ENCODE results near the gene GGN.
A peak's percentile ranks its signal among the peaks of the same experiment; 100 is the strongest.

The GGN gene

GRCh38 chr19:38386971-38387549, 774 bp downstream of the GGN start:
- H3K36me3 Mint-ChIP-seq: peaks cover 22% of the 10 kb centered on the region
- peaks cover 20% of the 10 kb centered on the region for H3K27me3 Mint-ChIP-seq
- DNase-seq (ENCODE audit: low spot score in 2 of 2): peak in 1 of 2 donors; percentile 38
- H3K4me3 Mint-ChIP-seq: peak overlapping the region; percentile 92
- peak; percentile 17 for ATAC-seq (ENCODE audit: low read depth)
- peaks cover 16% of the 10 kb centered on the region for H3K4me1 Mint-ChIP-seq
- no peaks in the 10 kb centered on the region for H3K9me3 Mint-ChIP-seq
- H3K27ac Mint-ChIP-seq: peak overlapping the region; percentile 13

- no peak for ATAC-seq (ENCODE audit: low read depth)
- Mint-ChIP-seq H3K4me3 (peak overlapping the region; percentile 55), H3K36me3 (peaks cover 28% of the 10 kb centered on the region)
Measured at GRCh38 chr19:38386300-38386970, 1.4 kb downstream of the GGN start.

GRCh38 chr19:38385804-38386257, 2.0 kb downstream of the GGN start:
- H3K36me3 Mint-ChIP-seq: peaks cover 33% of the 10 kb centered on the region
- H3K27ac Mint-ChIP-seq: no peak overlapping the region
- H3K9me3 Mint-ChIP-seq: no peaks in the 10 kb centered on the region
- H3K4me3 Mint-ChIP-seq: peak overlapping the region; percentile 55
- ATAC-seq (ENCODE audit: low read depth): peak; percentile 16
- DNase-seq (ENCODE audit: low spot score in 2 of 2): no peak
- H3K27me3 Mint-ChIP-seq: peaks cover 20% of the 10 kb centered on the region
- H3K4me1 Mint-ChIP-seq: peaks cover 16% of the 10 kb centered on the region

More at GRCh38 chr19:38386300-38386970, 1.4 kb downstream of the GGN start:
- Mint-ChIP-seq H3K9me3 (no peaks in the 10 kb centered on the region), H3K27ac (no peak overlapping the region), H3K4me1 (peaks cover 16% of the 10 kb centered on the region), H3K27me3 (peaks cover 20% of the 10 kb centered on the region)
- no peak for DNase-seq (ENCODE audit: low spot score in 2 of 2)

- Mint-ChIP-seq H3K36me3 (peaks cover 36% of the 10 kb centered on the region), H3K4me3 (peak overlapping the region; percentile 15), H3K27me3 (peaks cover 20% of the 10 kb centered on the region), H3K27ac (no peak overlapping the region), H3K9me3 (no peaks in the 10 kb centered on the region), H3K4me1 (peaks cover 16% of the 10 kb centered on the region)
- DNase-seq (ENCODE audit: low spot score in 2 of 2) (no peak), ATAC-seq (ENCODE audit: low read depth) (no peak)
Measured at GRCh38 chr19:38385057-38385803, 2.6 kb downstream of the GGN start.

GRCh38 chr19:38384209-38385027, 3.4 kb downstream of the GGN start:
- H3K27ac Mint-ChIP-seq: no peak overlapping the region
- no peaks in the 10 kb centered on the region for H3K9me3 Mint-ChIP-seq
- ATAC-seq (ENCODE audit: low read depth) (no peak), DNase-seq (ENCODE audit: low spot score in 2 of 2) (no peak)
- peaks cover 16% of the 10 kb centered on the region for H3K27me3 Mint-ChIP-seq
- H3K4me1 Mint-ChIP-seq: peaks cover 12% of the 10 kb centered on the region
- peaks cover 41% of the 10 kb centered on the region for H3K36me3 Mint-ChIP-seq
- no peak overlapping the region for H3K4me3 Mint-ChIP-seq

- Mint-ChIP-seq H3K36me3 (peaks cover 47% of the 10 kb centered on the region), H3K9me3 (no peaks in the 10 kb centered on the region), H3K27me3 (peaks cover 16% of the 10 kb centered on the region), H3K4me1 (peaks cover 12% of the 10 kb centered on the region), H3K4me3 (no peak overlapping the region), H3K27ac (no peak overlapping the region)
- DNase-seq (ENCODE audit: low spot score in 2 of 2) (no peak), ATAC-seq (ENCODE audit: low read depth) (no peak)
Measured at GRCh38 chr19:38383743-38384142, 4.1 kb downstream of the GGN start.

- ATAC-seq (ENCODE audit: low read depth): no peak
- peaks cover 15% of the 10 kb centered on the region for H3K27me3 Mint-ChIP-seq
- H3K36me3 Mint-ChIP-seq: peaks cover 47% of the 10 kb centered on the region
- no peaks in the 10 kb centered on the region for H3K9me3 Mint-ChIP-seq
- peaks cover 11% of the 10 kb centered on the region for H3K4me1 Mint-ChIP-seq
- no peak for DNase-seq (ENCODE audit: low spot score in 2 of 2)
- H3K4me3 Mint-ChIP-seq: no peak overlapping the region
- H3K27ac Mint-ChIP-seq: no peak overlapping the region
Measured at GRCh38 chr19:38383184-38383583, 4.7 kb downstream of the GGN start.

- Mint-ChIP-seq H3K36me3 (peaks cover 48% of the 10 kb centered on the region), H3K27me3 (peaks cover 7% of the 10 kb centered on the region), H3K27ac (no peak overlapping the region), H3K9me3 (no peaks in the 10 kb centered on the region), H3K4me1 (peaks cover 6% of the 10 kb centered on the region), H3K4me3 (no peak overlapping the region)
- ATAC-seq (ENCODE audit: low read depth): no peak
- no peak for DNase-seq (ENCODE audit: low spot score in 2 of 2)
Measured at GRCh38 chr19:38381138-38381537, 6.7 kb downstream of the GGN start.

GRCh38 chr19:38378866-38379265, 9.0 kb downstream of the GGN start:
- H3K4me1 Mint-ChIP-seq: peaks cover 19% of the 10 kb centered on the region
- no peak overlapping the region for H3K27ac Mint-ChIP-seq
- no peaks in the 10 kb centered on the region for H3K9me3 Mint-ChIP-seq
- peaks cover 3% of the 10 kb centered on the region for H3K27me3 Mint-ChIP-seq
- H3K36me3 Mint-ChIP-seq: peaks cover 43% of the 10 kb centered on the region
- no peak overlapping the region for H3K4me3 Mint-ChIP-seq
- no peak for DNase-seq (ENCODE audit: low spot score in 2 of 2)
- ATAC-seq (ENCODE audit: low read depth): no peak

GRCh38 chr19:38377052-38377451, 10.8 kb downstream of the GGN start:
- ATAC-seq (ENCODE audit: low read depth) (no peak), DNase-seq (ENCODE audit: low spot score in 2 of 2) (no peak)
- H3K27me3 Mint-ChIP-seq: peaks cover 3% of the 10 kb centered on the region
- H3K4me1 Mint-ChIP-seq: peaks cover 19% of the 10 kb centered on the region
- peaks cover 29% of the 10 kb centered on the region for H3K36me3 Mint-ChIP-seq
- H3K9me3 Mint-ChIP-seq: no peaks in the 10 kb centered on the region
- no peak overlapping the region for H3K27ac Mint-ChIP-seq
- H3K4me3 Mint-ChIP-seq: peak overlapping the region; percentile 62

GRCh38 chr19:38376576-38376975, 11.3 kb downstream of the GGN start:
- DNase-seq (ENCODE audit: low spot score in 2 of 2) (no peak), ATAC-seq (ENCODE audit: low read depth) (no peak)
- H3K4me3 Mint-ChIP-seq: peak overlapping the region; percentile 62
- peaks cover 3% of the 10 kb centered on the region for H3K27me3 Mint-ChIP-seq
- no peak overlapping the region for H3K27ac Mint-ChIP-seq
- peaks cover 24% of the 10 kb centered on the region for H3K36me3 Mint-ChIP-seq
- H3K4me1 Mint-ChIP-seq: peaks cover 19% of the 10 kb centered on the region
- H3K9me3 Mint-ChIP-seq: no peaks in the 10 kb centered on the region

GRCh38 chr19:38375748-38376147, 12.1 kb downstream of the GGN start:
- Mint-ChIP-seq H3K4me1 (peaks cover 19% of the 10 kb centered on the region), H3K4me3 (peak overlapping the region; percentile 97), H3K27me3 (peaks cover 3% of the 10 kb centered on the region), H3K36me3 (peaks cover 18% of the 10 kb centered on the region), H3K27ac (no peak overlapping the region), H3K9me3 (no peaks in the 10 kb centered on the region)
- no peak for DNase-seq (ENCODE audit: low spot score in 2 of 2)
- ATAC-seq (ENCODE audit: low read depth): no peak

GRCh38 chr19:38375098-38375493, 12.7 kb downstream of the GGN start:
- Mint-ChIP-seq H3K27me3 (peaks cover 10% of the 10 kb centered on the region), H3K4me3 (peak overlapping the region; percentile 97), H3K27ac (peak overlapping the region; percentile 96), H3K4me1 (peaks cover 19% of the 10 kb centered on the region), H3K36me3 (peaks cover 14% of the 10 kb centered on the region), H3K9me3 (no peaks in the 10 kb centered on the region)
- DNase-seq (ENCODE audit: low spot score in 2 of 2) (no peak), ATAC-seq (ENCODE audit: low read depth) (no peak)
